Astrocyte of the cerebellum (primary cell): Measurements from ENCODE around the gene GAP43.

ENCODE experiments used
- DNase-seq: peaks from one replicate; pipeline ENCODE4 v3.0.0-alpha.2; 2011; ENCODE audit warnings: low read depth
- H3K4me3 ChIP-seq: 2 replicates; pipeline ENCODE4 v1.5.1; 2011; ENCODE audit warnings: mild to moderate bottlenecking, low read depth, low read length, moderate library complexity
- in situ Hi-C: cut with HindIII; loops from 2 replicates; pipeline ENCODE4 v1.10.0; 2017; ENCODE audit warnings: low sequenced_read_pairs
- TF ChIP-seq, protein P1 (sequence below): IDR thresholded peaks from 2 replicates; pipeline ENCODE4 v1.5.1; 2012; ENCODE audit warnings: low read length, low read depth, moderate library complexity, mild to moderate bottlenecking; ENCODE audit errors: missing control alignments

GAP43 gene

DNA sequence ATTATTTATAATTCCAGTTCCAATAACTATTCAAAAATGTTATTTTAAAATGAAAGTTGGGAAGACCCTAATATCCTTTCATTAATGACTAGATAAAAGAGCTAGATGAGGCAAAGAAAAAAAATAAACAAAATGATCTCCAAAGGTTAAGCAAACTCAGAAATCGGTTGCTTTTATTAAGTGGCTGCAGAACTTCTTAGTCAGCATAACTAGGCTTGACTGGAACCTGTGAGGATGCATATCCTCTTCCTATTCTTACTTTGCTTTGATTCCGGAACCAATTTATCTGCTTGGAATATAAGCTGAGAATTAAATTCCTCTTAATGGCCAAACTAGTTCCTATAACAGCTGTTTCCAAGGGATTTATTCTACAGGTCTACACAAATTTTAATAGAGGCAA is 10.7 kb downstream of the GAP43 start:
- TF ChIP-seq, protein P1, sequence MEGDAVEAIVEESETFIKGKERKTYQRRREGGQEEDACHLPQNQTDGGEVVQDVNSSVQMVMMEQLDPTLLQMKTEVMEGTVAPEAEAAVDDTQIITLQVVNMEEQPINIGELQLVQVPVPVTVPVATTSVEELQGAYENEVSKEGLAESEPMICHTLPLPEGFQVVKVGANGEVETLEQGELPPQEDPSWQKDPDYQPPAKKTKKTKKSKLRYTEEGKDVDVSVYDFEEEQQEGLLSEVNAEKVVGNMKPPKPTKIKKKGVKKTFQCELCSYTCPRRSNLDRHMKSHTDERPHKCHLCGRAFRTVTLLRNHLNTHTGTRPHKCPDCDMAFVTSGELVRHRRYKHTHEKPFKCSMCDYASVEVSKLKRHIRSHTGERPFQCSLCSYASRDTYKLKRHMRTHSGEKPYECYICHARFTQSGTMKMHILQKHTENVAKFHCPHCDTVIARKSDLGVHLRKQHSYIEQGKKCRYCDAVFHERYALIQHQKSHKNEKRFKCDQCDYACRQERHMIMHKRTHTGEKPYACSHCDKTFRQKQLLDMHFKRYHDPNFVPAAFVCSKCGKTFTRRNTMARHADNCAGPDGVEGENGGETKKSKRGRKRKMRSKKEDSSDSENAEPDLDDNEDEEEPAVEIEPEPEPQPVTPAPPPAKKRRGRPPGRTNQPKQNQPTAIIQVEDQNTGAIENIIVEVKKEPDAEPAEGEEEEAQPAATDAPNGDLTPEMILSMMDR: no peak
- in situ Hi-C loops: no loop called here
- H3K4me3 ChIP-seq: no peak overlapping the region
- no peak for DNase-seq

GRCh38 chr3:115635406-115635805 is 12.1 kb downstream of the GAP43 start:
- TF ChIP-seq, protein P1: no peak
- in situ Hi-C loops: no loop called here
- no peak overlapping the region for H3K4me3 ChIP-seq
- no peak for DNase-seq

DNA sequence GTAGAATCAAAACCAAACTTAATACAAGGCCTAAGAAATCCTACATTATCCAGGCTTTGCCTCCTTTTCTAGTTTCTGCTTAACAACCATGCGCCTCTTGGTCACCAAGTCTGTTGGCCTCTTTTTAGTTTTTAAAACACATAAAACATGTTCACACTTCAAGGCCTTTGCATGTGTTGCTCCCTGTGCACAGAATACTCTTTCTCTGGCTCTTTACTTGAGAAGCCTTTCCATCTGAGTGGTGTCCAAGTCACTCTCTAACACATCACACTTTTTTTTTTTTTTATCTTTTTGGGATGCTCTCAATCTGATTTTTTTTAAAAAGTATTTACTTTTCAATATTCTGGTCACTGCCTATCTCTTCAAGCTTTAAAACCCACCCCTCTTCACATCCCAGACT is 14.9 kb downstream of the GAP43 start:
- TF ChIP-seq, protein P1: no peak
- in situ Hi-C loops: no loop called here
- H3K4me3 ChIP-seq: no peak overlapping the region
- no peak for DNase-seq

GRCh38 chr3:115638991-115639390 is 15.7 kb downstream of the GAP43 start:
- DNase-seq: no peak
- in situ Hi-C loops: no loop called here
- TF ChIP-seq, protein P1: no peak
- no peak overlapping the region for H3K4me3 ChIP-seq

DNA sequence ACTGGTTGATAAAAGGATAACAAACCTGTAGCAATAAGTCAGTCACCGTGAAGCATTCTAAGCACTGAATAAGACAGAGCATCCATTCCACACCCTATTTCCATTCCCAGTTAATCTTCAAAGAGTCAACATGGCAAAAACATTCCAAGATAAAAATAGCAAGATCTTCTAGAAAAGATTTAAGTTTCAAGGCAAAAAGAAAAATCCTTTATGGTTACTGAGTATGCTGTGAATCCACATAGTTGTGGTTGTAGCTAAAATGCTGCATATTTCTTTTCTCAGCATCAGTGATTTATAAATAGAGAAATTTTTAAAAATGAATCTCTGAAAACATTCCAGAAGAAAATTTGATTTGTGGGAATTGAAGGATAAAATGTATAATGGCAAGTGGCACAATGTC is 21.1 kb downstream of the GAP43 start:
- TF ChIP-seq, protein P1: no peak
- in situ Hi-C loops: no loop called here
- no peak for DNase-seq

GRCh38 chr3:115646027-115646690 is 22.8 kb downstream of the GAP43 start:
- in situ Hi-C loops: no loop called here
- DNase-seq: no peak
- TF ChIP-seq, protein P1: no peak
- H3K4me3 ChIP-seq: no peak overlapping the region

More for the DNA sequence above, 21.1 kb downstream of the GAP43 start:
- no peak overlapping the region for H3K4me3 ChIP-seq
